Uterus (tissue), 4 donors: ENCODE measurements around the gene MMD. TPM values are rescaled to one million over a fixed set of nuclear protein-coding genes. Genes with fewer than 3 reads are reported as not detected.

Source experiments
- DNase-seq, 2 donors: peaks; one replicate each; pipeline ENCODE4 v3.0.0-alpha.2; 2019 to 2020
- H3K27ac ChIP-seq, 2 donors: fragments of 200-600 bp; sonication (generic); 1 replicate in 1 of 2; 2 replicates in 1 of 2; pipeline ENCODE4 v1.5.1; 2016 to 2018
- H3K27me3 ChIP-seq, 2 donors: fragments of 200-600 bp; sonication (generic); one replicate each; pipeline ENCODE4 v1.5.1; 2018 to 2019; ENCODE audit warnings: control low read depth in 1 of 2
- H3K36me3 ChIP-seq, 2 donors: fragments of 200-600 bp; sonication (generic); one replicate each; pipeline ENCODE4 v1.5.1; 2019; ENCODE audit warnings: control low read depth in 1 of 2
- H3K4me1 ChIP-seq, 2 donors: fragments of 200-600 bp; sonication (generic); one replicate each; pipeline ENCODE4 v1.5.1; 2018 to 2019; ENCODE audit warnings: control low read depth in 1 of 2
- H3K4me3 ChIP-seq, 2 donors: fragments of 200-600 bp; sonication (generic); 1 replicate in 1 of 2; 2 replicates in 1 of 2; pipeline ENCODE4 v1.5.1; 2018 to 2019; ENCODE audit warnings: mild to moderate bottlenecking in 1 of 2
- H3K9me3 ChIP-seq, 2 donors: fragments of 200-600 bp; sonication (generic); one replicate each; pipeline ENCODE4 v1.5.1; 2019; ENCODE audit warnings: control low read depth in 1 of 2
- CTCF ChIP-seq, 4 experiments: fragments of 200-600 bp in 2 of 4; fragments of 450-650 bp in 2 of 4; sonication (generic) in 2 of 4; IDR thresholded peaks; one replicate each; pipeline ENCODE4 v1.5.1; 2016 to 2019; ENCODE audit warnings: antibody characterized with exemption in 4 of 4, mild to moderate bottlenecking in 2 of 4, moderate library complexity in 1 of 4
- POLR2A ChIP-seq, 2 donors: fragments of 450-650 bp; IDR thresholded peaks; one replicate each; pipeline ENCODE4 v1.6.1; 2016; ENCODE audit warnings: antibody characterized with exemption in 2 of 2, mild to moderate bottlenecking in 1 of 2, moderate library complexity in 1 of 2
- intact Hi-C: fragments of 100-400 bp; cut with DNase I; formaldehyde crosslinking; loops from one replicate; pipeline ENCODE4 v1.15.1; 2023; ENCODE audit warnings: low total_unique reads
- total RNA-seq, 4 donors: library from RNA; depleted of rRNA in 3 of 4; stranded (reverse); fragments of >200 nt in 3 of 4; gene quantifications; one replicate each; pipeline versions ENCODE4 v1.1.0 to v1.2.4, GENCODE V29; 2014 to 2023
- donor health status: DM: yes; HTN: yes; CAD: no.

MMD gene
- total RNA-seq, 4 donors from 2014 or later: 1.3 to 27.9 (median 14.2) TPM

GRCh38 chr17:55342800-55343585 lies 78.6 kb downstream of the MMD start:
- no peak for DNase-seq
- intact Hi-C loops: no loop called here
- TF ChIP-seq POLR2A (IDR thresholded peaks at IDR 0.05) (no peak), CTCF (IDR thresholded peaks at IDR 0.05) (no peak)
- Histone ChIP-seq H3K4me3 (no peak overlapping the region), H3K27me3 (no peaks in the 10 kb centered on the region), H3K9me3 (no peaks in the 10 kb centered on the region), H3K27ac (no peak overlapping the region), H3K36me3 (no peaks in the 10 kb centered on the region), H3K4me1 (no peaks in the 10 kb centered on the region)

Other genes with a start within 250 kb of the MMD start
- 10 to 100 TPM; 12.0 to 81.2 (median 50.4) TPM for gene HLF, start 156.9 kb downstream of the MMD start, total RNA-seq
- not detected for gene SMIM36, start 89.6 kb upstream of the MMD start, total RNA-seq